HEK293 (cell line): Measurements from ENCODE around the gene LRRC70.

Source experiments
- CTCF ChIA-PET: fragments of 350-600 bp; formaldehyde crosslinking; extraction: SDS; loops from one replicate; lab custom pipeline; 2021; ENCODE audit warnings: antibody characterized with exemption; lab: Yijun Ruan, JAX
- POLR2A ChIA-PET: fragments of 300-600 bp; formaldehyde crosslinking; extraction: SDS; loops from one replicate; lab custom pipeline; 2020; ENCODE audit warnings: antibody characterized with exemption, inconsistent platforms; lab: Yijun Ruan, JAX
- H3K27ac ChIP-seq: fragments of 200-500 bp; sonication (Bioruptor generic); 2 replicates; pipeline ENCODE4 v1.5.1; 2014; ENCODE audit warnings: low read depth, low read length, control low read depth, inconsistent platforms; ENCODE audit errors: extremely low read depth
- H3K36me3 ChIP-seq, 2 experiments: fragments of 200-500 bp in 1 of 2; sonication (Bioruptor generic) in 1 of 2; 1 replicate in 1 of 2; 2 replicates in 1 of 2; pipeline ENCODE4 v1.5.1; 2014 to 2017; ENCODE audit warnings: inconsistent platforms in 2 of 2, low read length in 2 of 2; ENCODE audit not compliant: control insufficient read depth in 2 of 2, insufficient read depth in 1 of 2
- H3K4me1 ChIP-seq: fragments of 200-500 bp; sonication (Bioruptor generic); 2 replicates; pipeline ENCODE4 v1.5.1; 2014; ENCODE audit warnings: mild to moderate bottlenecking, low read length, inconsistent platforms; ENCODE audit not compliant: control insufficient read depth, insufficient read depth
- H3K4me3 ChIP-seq: 2 replicates; pipeline ENCODE4 v1.5.1; 2011; ENCODE audit warnings: low read depth, mild to moderate bottlenecking, control low read depth, low read length, moderate library complexity
- H3K9me3 ChIP-seq: fragments of 200-500 bp; sonication (Bioruptor generic); 2 replicates; pipeline ENCODE4 v1.5.1; 2014; ENCODE audit warnings: low read depth, low read length, inconsistent platforms; ENCODE audit not compliant: control insufficient read depth, insufficient read depth
- FEZF1 ChIP-seq: fragments of 450-650 bp; formaldehyde crosslinking; IDR thresholded peaks from 2 replicates; pipeline ENCODE4 v1.5.1; 2016; ENCODE audit warnings: missing biosample characterization, missing genetic modification characterization
- GLIS1 ChIP-seq: fragments of 450-650 bp; formaldehyde crosslinking; IDR thresholded peaks from 2 replicates; pipeline ENCODE4 v1.5.1; 2016; ENCODE audit warnings: missing biosample characterization, missing genetic modification characterization
- GLIS2 ChIP-seq: fragments of 450-650 bp; formaldehyde crosslinking; IDR thresholded peaks from 2 replicates; pipeline ENCODE4 v1.5.1; 2016; ENCODE audit warnings: missing biosample characterization, missing genetic modification characterization
- HOXD13 ChIP-seq: sonication (generic); formaldehyde crosslinking; IDR thresholded peaks from 2 replicates; pipeline ENCODE4 v1.8.0; 2022; ENCODE audit warnings: missing genetic modification reagents, borderline replicate concordance
- MYNN ChIP-seq: fragments of 450-650 bp; formaldehyde crosslinking; IDR thresholded peaks from 2 replicates; pipeline ENCODE4 v1.5.1; 2016; ENCODE audit warnings: missing biosample characterization, missing genetic modification characterization, borderline replicate concordance
- TCF7L2 ChIP-seq: IDR thresholded peaks from 2 replicates; pipeline ENCODE4 v1.6.1; 2011; ENCODE audit warnings: low read depth, mild to moderate bottlenecking, inconsistent platforms, low read length, moderate library complexity, borderline replicate concordance
- YY2 ChIP-seq: fragments of 450-650 bp; formaldehyde crosslinking; IDR thresholded peaks from 2 replicates; pipeline ENCODE4 v1.5.1; 2016; ENCODE audit warnings: missing biosample characterization, missing genetic modification characterization
- ZFP41 ChIP-seq: fragments of 450-650 bp; formaldehyde crosslinking; IDR thresholded peaks from 2 replicates; pipeline ENCODE4 v1.5.1; 2016; ENCODE audit warnings: missing biosample characterization, missing genetic modification characterization, borderline replicate concordance
- ZNF10 ChIP-seq: fragments of 450-650 bp; formaldehyde crosslinking; IDR thresholded peaks from 2 replicates; pipeline ENCODE4 v1.5.1; 2017; ENCODE audit warnings: missing biosample characterization, missing genetic modification characterization
- ZNF146 ChIP-seq: fragments of 450-650 bp; formaldehyde crosslinking; IDR thresholded peaks from 2 replicates; pipeline ENCODE4 v1.5.1; 2016; ENCODE audit warnings: missing biosample characterization, missing genetic modification characterization
- ZNF174 ChIP-seq: fragments of 450-650 bp; formaldehyde crosslinking; IDR thresholded peaks from 2 replicates; pipeline ENCODE4 v1.5.0; 2017; ENCODE audit warnings: missing biosample characterization, mild to moderate bottlenecking, missing genetic modification characterization
- ZNF19 ChIP-seq: fragments of 450-650 bp; formaldehyde crosslinking; IDR thresholded peaks from 2 replicates; pipeline ENCODE4; 2016; ENCODE audit warnings: missing biosample characterization, missing genetic modification characterization, low read depth
- ZNF223 ChIP-seq: fragments of 450-650 bp; formaldehyde crosslinking; IDR thresholded peaks from 2 replicates; pipeline ENCODE4 v1.5.1; 2016; ENCODE audit warnings: missing biosample characterization, missing genetic modification characterization
- ZNF24 ChIP-seq: fragments of 450-650 bp; formaldehyde crosslinking; IDR thresholded peaks from 2 replicates; pipeline ENCODE4 v1.5.1; 2016; ENCODE audit warnings: missing biosample characterization, missing genetic modification characterization
- ZNF37A ChIP-seq: fragments of 450-650 bp; IDR thresholded peaks from 2 replicates; pipeline ENCODE4 v1.5.1; 2018; ENCODE audit warnings: missing biosample characterization, missing genetic modification characterization
- ZNF416 ChIP-seq: fragments of 450-650 bp; formaldehyde crosslinking; IDR thresholded peaks from 2 replicates; pipeline ENCODE4 v1.5.1; 2016; ENCODE audit warnings: missing biosample characterization, missing genetic modification characterization
- ZNF510 ChIP-seq: fragments of 450-650 bp; formaldehyde crosslinking; IDR thresholded peaks from 2 replicates; pipeline ENCODE4 v1.5.1; 2018; ENCODE audit warnings: mild to moderate bottlenecking, missing genetic modification characterization, missing biosample characterization; ENCODE audit not compliant: insufficient replicate concordance
- ZNF544 ChIP-seq: fragments of 450-650 bp; formaldehyde crosslinking; IDR thresholded peaks from 2 replicates; pipeline ENCODE4 v1.5.0; 2017; ENCODE audit warnings: missing biosample characterization, missing genetic modification characterization
- ZNF555 ChIP-seq: fragments of 450-650 bp; formaldehyde crosslinking; conservative IDR thresholded peaks from 2 replicates; pipeline ENCODE4 v1.5.1; 2017; ENCODE audit warnings: missing biosample characterization, mild to moderate bottlenecking, missing genetic modification characterization, inconsistent platforms
- ZNF561 ChIP-seq: fragments of 450-650 bp; IDR thresholded peaks from 2 replicates; pipeline ENCODE4 v1.5.1; 2018; ENCODE audit warnings: missing biosample characterization, missing genetic modification characterization, borderline replicate concordance
- ZNF654 ChIP-seq: fragments of 450-650 bp; formaldehyde crosslinking; IDR thresholded peaks from 2 replicates; pipeline ENCODE4 v1.5.1; 2016; ENCODE audit warnings: low read depth, missing biosample characterization, missing genetic modification characterization
- ZNF777 ChIP-seq: fragments of 450-650 bp; formaldehyde crosslinking; IDR thresholded peaks from 2 replicates; pipeline ENCODE4 v1.5.1; 2017; ENCODE audit warnings: missing biosample characterization, missing genetic modification characterization, borderline replicate concordance
- ZNF843 ChIP-seq: fragments of 450-650 bp; formaldehyde crosslinking; IDR thresholded peaks from 2 replicates; pipeline ENCODE4 v1.5.1; 2016; ENCODE audit warnings: missing biosample characterization, missing genetic modification characterization
- TF ChIP-seq, protein P1 (sequence below): fragments of 450-650 bp; formaldehyde crosslinking; IDR thresholded peaks from 2 replicates; pipeline ENCODE4 v1.5.1; 2016; ENCODE audit warnings: missing biosample characterization, missing genetic modification characterization
- TF ChIP-seq, protein P2 (sequence below): fragments of 450-650 bp; formaldehyde crosslinking; IDR thresholded peaks from 2 replicates; pipeline ENCODE4 v1.5.1; 2016; ENCODE audit warnings: missing biosample characterization, missing genetic modification characterization, borderline replicate concordance
- TF ChIP-seq, protein P3 (sequence below): fragments of 450-650 bp; formaldehyde crosslinking; IDR thresholded peaks from 2 replicates; pipeline ENCODE4 v1.5.1; 2016; ENCODE audit warnings: missing biosample characterization, missing genetic modification characterization
- TF ChIP-seq, protein P4 (sequence below): IDR thresholded peaks from 2 replicates; pipeline ENCODE4 v1.6.1; 2011; ENCODE audit warnings: mild to moderate bottlenecking, low read depth, low read length, borderline replicate concordance
- TF ChIP-seq, protein P5 (sequence below): fragments of 450-650 bp; formaldehyde crosslinking; IDR thresholded peaks from 2 replicates; pipeline ENCODE4; 2016; ENCODE audit warnings: missing biosample characterization, missing genetic modification characterization

LRRC70 gene

DNA sequence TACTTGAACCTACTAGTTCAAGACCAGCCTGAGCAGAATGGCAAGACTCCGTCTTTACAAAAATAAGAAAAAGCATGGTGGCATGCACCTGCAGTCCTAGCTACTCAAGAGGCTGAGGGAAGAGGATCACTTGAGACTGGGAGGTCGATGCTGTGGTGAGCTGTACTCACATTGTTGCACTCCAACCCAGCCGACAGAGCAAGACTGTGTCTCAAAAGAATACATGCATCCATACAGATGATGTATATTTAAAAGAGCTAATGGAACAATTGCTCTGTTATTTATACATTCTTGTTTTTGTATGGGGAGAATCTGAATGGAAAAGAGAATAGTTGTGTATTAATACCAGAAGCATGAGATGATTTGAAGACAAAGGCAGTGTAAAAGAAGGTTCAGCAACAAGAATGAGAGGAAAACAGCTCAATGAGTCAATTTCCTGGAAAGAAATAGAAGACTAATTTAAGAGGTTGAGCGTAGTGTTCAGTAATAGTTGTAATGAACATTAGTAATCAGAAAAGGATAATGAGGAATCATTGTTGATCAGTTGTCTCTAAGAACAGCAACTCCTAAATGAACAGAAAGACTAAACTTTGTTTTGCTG, 1.9 kb upstream of the LRRC70 start (continued):
- TF ChIP-seq, protein P1, sequence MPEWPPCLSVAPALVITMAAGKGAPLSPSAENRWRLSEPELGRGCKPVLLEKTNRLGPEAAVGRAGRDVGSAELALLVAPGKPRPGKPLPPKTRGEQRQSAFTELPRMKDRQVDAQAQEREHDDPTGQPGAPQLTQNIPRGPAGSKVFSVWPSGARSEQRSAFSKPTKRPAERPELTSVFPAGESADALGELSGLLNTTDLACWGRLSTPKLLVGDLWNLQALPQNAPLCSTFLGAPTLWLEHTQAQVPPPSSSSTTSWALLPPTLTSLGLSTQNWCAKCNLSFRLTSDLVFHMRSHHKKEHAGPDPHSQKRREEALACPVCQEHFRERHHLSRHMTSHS (tag by site-specific recombination) = no peak
- TF ChIP-seq ZNF223 (tag by site-specific recombination) (no peak), ZNF544 (no peak), ZNF555 (tag by site-specific recombination) (no peak), ZNF510 (no peak), HOXD13 (CRISPR knock-in tag) (no peak)

DNA sequence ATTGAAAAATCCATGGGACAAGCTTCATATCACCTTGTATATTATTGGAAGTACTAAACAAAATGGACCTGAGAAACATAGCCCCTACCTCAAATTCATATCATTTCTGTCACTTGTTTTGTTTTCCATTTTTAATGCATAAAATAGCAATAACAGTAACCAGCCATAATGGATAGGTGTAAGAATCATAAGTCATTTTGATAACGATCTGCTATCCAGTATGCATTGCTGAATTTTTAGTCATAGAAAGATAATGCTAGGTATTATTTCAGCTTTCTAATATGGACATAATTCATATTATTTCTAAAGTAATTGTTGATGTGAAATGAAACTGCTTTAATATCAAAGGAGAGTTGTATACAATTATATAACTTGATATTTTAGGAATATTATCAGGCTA, 1.1 kb upstream of the LRRC70 start:
- ChIA-PET CTCF (interaction anchor here (1.1 kb wide), 1 partner anchor 10 kb away, joined by 3 read pairs; no protein-coding TSS in a partner anchor), POLR2A (no interaction called here)
- H3K4me1 ChIP-seq = peaks cover 8% of the 10 kb centered on the region; the same call in 1 of the 2 replicates
- H3K9me3 ChIP-seq = no peaks in the 10 kb centered on the region
- no peak overlapping the region for H3K27ac ChIP-seq
- peaks cover 0 to 5% of the 10 kb centered on the region in 2 experiments; a peak in 1 of 3 replicates for H3K36me3 ChIP-seq
- TF ChIP-seq, protein P2, sequence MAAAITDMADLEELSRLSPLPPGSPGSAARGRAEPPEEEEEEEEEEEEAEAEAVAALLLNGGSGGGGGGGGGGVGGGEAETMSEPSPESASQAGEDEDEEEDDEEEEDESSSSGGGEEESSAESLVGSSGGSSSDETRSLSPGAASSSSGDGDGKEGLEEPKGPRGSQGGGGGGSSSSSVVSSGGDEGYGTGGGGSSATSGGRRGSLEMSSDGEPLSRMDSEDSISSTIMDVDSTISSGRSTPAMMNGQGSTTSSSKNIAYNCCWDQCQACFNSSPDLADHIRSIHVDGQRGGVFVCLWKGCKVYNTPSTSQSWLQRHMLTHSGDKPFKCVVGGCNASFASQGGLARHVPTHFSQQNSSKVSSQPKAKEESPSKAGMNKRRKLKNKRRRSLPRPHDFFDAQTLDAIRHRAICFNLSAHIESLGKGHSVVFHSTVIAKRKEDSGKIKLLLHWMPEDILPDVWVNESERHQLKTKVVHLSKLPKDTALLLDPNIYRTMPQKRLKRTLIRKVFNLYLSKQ = no peak
- TF ChIP-seq ZNF24 (no peak), FEZF1 (tag by site-specific recombination) (no peak), ZNF10 (tag by site-specific recombination) (no peak)
- no peak overlapping the region for H3K4me3 ChIP-seq

DNA sequence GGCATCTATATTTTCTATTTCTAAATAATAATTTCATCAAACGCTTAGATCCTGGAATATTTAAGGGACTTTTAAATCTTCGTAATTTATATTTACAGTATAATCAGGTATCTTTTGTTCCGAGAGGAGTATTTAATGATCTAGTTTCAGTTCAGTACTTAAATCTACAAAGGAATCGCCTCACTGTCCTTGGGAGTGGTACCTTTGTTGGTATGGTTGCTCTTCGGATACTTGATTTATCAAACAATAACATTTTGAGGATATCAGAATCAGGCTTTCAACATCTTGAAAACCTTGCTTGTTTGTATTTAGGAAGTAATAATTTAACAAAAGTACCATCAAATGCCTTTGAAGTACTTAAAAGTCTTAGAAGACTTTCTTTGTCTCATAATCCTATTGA, 1.1 kb downstream of the LRRC70 start:
- CTCF ChIA-PET = no interaction called here
- POLR2A ChIA-PET = no interaction called here

More for the DNA sequence above, 1.1 kb downstream of the LRRC70 start:
- H3K36me3 ChIP-seq = peaks cover 0 to 5% of the 10 kb centered on the region in 2 experiments; a peak in 1 of 3 replicates
- no peak for TF ChIP-seq ZNF843 (tag by site-specific recombination)
- no peak for TF ChIP-seq MYNN (tag by site-specific recombination)
- TF ChIP-seq ZNF37A (tag by site-specific recombination) = no peak
- TF ChIP-seq, protein P3, sequence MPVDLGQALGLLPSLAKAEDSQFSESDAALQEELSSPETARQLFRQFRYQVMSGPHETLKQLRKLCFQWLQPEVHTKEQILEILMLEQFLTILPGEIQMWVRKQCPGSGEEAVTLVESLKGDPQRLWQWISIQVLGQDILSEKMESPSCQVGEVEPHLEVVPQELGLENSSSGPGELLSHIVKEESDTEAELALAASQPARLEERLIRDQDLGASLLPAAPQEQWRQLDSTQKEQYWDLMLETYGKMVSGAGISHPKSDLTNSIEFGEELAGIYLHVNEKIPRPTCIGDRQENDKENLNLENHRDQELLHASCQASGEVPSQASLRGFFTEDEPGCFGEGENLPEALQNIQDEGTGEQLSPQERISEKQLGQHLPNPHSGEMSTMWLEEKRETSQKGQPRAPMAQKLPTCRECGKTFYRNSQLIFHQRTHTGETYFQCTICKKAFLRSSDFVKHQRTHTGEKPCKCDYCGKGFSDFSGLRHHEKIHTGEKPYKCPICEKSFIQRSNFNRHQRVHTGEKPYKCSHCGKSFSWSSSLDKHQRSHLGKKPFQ (tag by site-specific recombination) = no peak
- TF ChIP-seq ZNF146 = no peak
- TF ChIP-seq GLIS2 (tag by site-specific recombination) = no peak
- TF ChIP-seq ZNF654 (tag by site-specific recombination) = no peak
- TF ChIP-seq GLIS1 (tag by site-specific recombination) = no peak
- TF ChIP-seq, protein P4, sequence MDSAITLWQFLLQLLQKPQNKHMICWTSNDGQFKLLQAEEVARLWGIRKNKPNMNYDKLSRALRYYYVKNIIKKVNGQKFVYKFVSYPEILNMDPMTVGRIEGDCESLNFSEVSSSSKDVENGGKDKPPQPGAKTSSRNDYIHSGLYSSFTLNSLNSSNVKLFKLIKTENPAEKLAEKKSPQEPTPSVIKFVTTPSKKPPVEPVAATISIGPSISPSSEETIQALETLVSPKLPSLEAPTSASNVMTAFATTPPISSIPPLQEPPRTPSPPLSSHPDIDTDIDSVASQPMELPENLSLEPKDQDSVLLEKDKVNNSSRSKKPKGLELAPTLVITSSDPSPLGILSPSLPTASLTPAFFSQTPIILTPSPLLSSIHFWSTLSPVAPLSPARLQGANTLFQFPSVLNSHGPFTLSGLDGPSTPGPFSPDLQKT = no peak
- TF ChIP-seq ZNF19 (tag by site-specific recombination) = no peak
- TF ChIP-seq ZNF561 (tag by site-specific recombination) = no peak
- TF ChIP-seq ZNF174 (tag by site-specific recombination) = no peak
- no peak for TF ChIP-seq ZFP41 (tag by site-specific recombination)
- no peak for TF ChIP-seq YY2 (tag by site-specific recombination)
- no peak for TF ChIP-seq TCF7L2
- TF ChIP-seq, protein P5, sequence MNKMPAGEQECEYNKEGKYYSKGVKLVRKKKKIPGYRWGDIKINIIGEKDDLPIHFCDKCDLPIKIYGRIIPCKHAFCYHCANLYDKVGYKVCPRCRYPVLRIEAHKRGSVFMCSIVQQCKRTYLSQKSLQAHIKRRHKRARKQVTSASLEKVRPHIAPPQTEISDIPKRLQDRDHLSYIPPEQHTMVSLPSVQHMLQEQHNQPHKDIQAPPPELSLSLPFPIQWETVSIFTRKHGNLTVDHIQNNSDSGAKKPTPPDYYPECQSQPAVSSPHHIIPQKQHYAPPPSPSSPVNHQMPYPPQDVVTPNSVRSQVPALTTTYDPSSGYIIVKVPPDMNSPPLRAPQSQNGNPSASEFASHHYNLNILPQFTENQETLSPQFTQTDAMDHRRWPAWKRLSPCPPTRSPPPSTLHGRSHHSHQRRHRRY (tag by site-specific recombination) = no peak
- no peak for TF ChIP-seq ZNF416 (tag by site-specific recombination)
- TF ChIP-seq ZNF777 (tag by site-specific recombination) = no peak
- H3K4me1 ChIP-seq = peaks cover 8% of the 10 kb centered on the region; the same call in 1 of the 2 replicates
- no peak overlapping the region for H3K4me3 ChIP-seq
- H3K9me3 ChIP-seq = no peaks in the 10 kb centered on the region
- no peak overlapping the region for H3K27ac ChIP-seq
